ENCODE results near the gene SLC16A5. TPM values are rescaled to one million over a fixed set of nuclear protein-coding genes. Genes with fewer than 3 reads are reported as not detected.

The SLC16A5 gene
- total RNA-seq, 1 experiment from 2014 or later, result 33.8 TPM

- Histone ChIP-seq H3K4me1 (peaks cover 24% of the 10 kb centered on the region), H3K4me3 (ENCODE audit: low read depth, low read length) (no peak overlapping the region), H3K36me3 (ENCODE audit: control insufficient read depth, insufficient read depth, low read length) (peaks cover 3% of the 10 kb centered on the region), H3K9me3 (no peaks in the 10 kb centered on the region), H3K27me3 (replicated peaks; ENCODE audit: control insufficient read depth, insufficient read depth, low read length) (no peaks in the 10 kb centered on the region)
- Mint-ChIP-seq H3K9me3 (ENCODE audit: unreplicated experiment) (no peaks in the 10 kb centered on the region), H3K27me3 (ENCODE audit: insufficient read depth, unreplicated experiment) (no peaks in the 10 kb centered on the region), H3K4me1 (ENCODE audit: low read depth, unreplicated experiment) (peaks cover 25% of the 10 kb centered on the region), H3K36me3 (ENCODE audit: insufficient read depth, unreplicated experiment) (peaks cover 54% of the 10 kb centered on the region), H3K4me3 (ENCODE audit: unreplicated experiment) (no peak overlapping the region), H3K27ac (ENCODE audit: unreplicated experiment) (peak overlapping the region; percentile 95)
- no peak for DNase-seq
- BruUV-seq (replicated peaks), result no TSS peak
- POLR2A ChIA-PET, result no interaction called here
- intact Hi-C loops (cut with micrococcal nuclease; ENCODE audit: unreplicated experiment), result no loop called here
- no peak for TF ChIP-seq CTCF (IDR thresholded peaks at IDR 0.05; ENCODE audit: insufficient read depth in 1 of 2, low read depth in 1 of 2, low read length in 1 of 2, severe bottlenecking in 1 of 2, unreplicated experiment in 1 of 2)
- CTCF ChIA-PET, result interaction anchor here (0.9 to 1.2 kb wide), 3 partner anchors 11 to 21 kb away, joined by 3 to 4 read pairs (median 3); partner anchors contain the start of gene SLC16A5
Observed at GRCh38 chr17:75098861-75099260, 11.1 kb downstream of the SLC16A5 start.

GRCh38 chr17:75099881-75100595, 12.3 kb downstream of the SLC16A5 start:
- peaks cover 3% of the 10 kb centered on the region for H3K36me3 ChIP-seq (ENCODE audit: control insufficient read depth, insufficient read depth, low read length)
- H3K27ac Mint-ChIP-seq (ENCODE audit: unreplicated experiment), result no peak overlapping the region
- TF ChIP-seq CTCF (IDR thresholded peaks at IDR 0.05; ENCODE audit: insufficient read depth in 1 of 2, low read depth in 1 of 2, low read length in 1 of 2, severe bottlenecking in 1 of 2, unreplicated experiment in 1 of 2), result no peak
- H3K27me3 ChIP-seq (replicated peaks; ENCODE audit: control insufficient read depth, insufficient read depth, low read length), result no peaks in the 10 kb centered on the region
- H3K9me3 Mint-ChIP-seq (ENCODE audit: unreplicated experiment), result no peaks in the 10 kb centered on the region
- POLR2A ChIA-PET, result no interaction called here
- no TSS peak for BruUV-seq (replicated peaks)
- peaks cover 19% of the 10 kb centered on the region for H3K4me1 Mint-ChIP-seq (ENCODE audit: low read depth, unreplicated experiment)
- no peaks in the 10 kb centered on the region for H3K9me3 ChIP-seq
- no peak for DNase-seq
- H3K4me3 ChIP-seq (ENCODE audit: low read depth, low read length), result no peak overlapping the region
- H3K4me1 ChIP-seq, result peaks cover 12% of the 10 kb centered on the region
- H3K36me3 Mint-ChIP-seq (ENCODE audit: insufficient read depth, unreplicated experiment), result peaks cover 50% of the 10 kb centered on the region
- intact Hi-C loops (cut with micrococcal nuclease; ENCODE audit: unreplicated experiment), result no loop called here
- CTCF ChIA-PET, result interaction anchor here (0.9 to 1.2 kb wide), 2 partner anchors 14 to 22 kb away, joined by 3 to 4 read pairs; no protein-coding TSS in a partner anchor
- no peaks in the 10 kb centered on the region for H3K27me3 Mint-ChIP-seq (ENCODE audit: insufficient read depth, unreplicated experiment)
- no peak overlapping the region for H3K4me3 Mint-ChIP-seq (ENCODE audit: unreplicated experiment)

- no TSS peak for BruUV-seq (replicated peaks)
Observed at GRCh38 chr17:75102385-75102821, 14.6 kb downstream of the SLC16A5 start.

More at GRCh38 chr17:75102385-75102821, 14.6 kb downstream of the SLC16A5 start:
- Histone ChIP-seq H3K9me3 (no peaks in the 10 kb centered on the region), H3K36me3 (ENCODE audit: control insufficient read depth, insufficient read depth, low read length) (peaks cover 3% of the 10 kb centered on the region), H3K27me3 (replicated peaks; ENCODE audit: control insufficient read depth, insufficient read depth, low read length) (no peaks in the 10 kb centered on the region), H3K4me3 (ENCODE audit: low read depth, low read length) (no peak overlapping the region), H3K4me1 (no peaks in the 10 kb centered on the region)
- H3K27ac Mint-ChIP-seq (ENCODE audit: unreplicated experiment), result no peak overlapping the region
- ChIA-PET CTCF (interaction anchor here (1.4 kb wide), 1 partner anchor 11 kb away, joined by 4 read pairs; no protein-coding TSS in a partner anchor), POLR2A (no interaction called here)
- TF ChIP-seq CTCF (IDR thresholded peaks at IDR 0.05; ENCODE audit: insufficient read depth in 1 of 2, low read depth in 1 of 2, low read length in 1 of 2, severe bottlenecking in 1 of 2, unreplicated experiment in 1 of 2), result no peak
- no peak overlapping the region for H3K4me3 Mint-ChIP-seq (ENCODE audit: unreplicated experiment)
- no peaks in the 10 kb centered on the region for H3K9me3 Mint-ChIP-seq (ENCODE audit: unreplicated experiment)
- peaks cover 7% of the 10 kb centered on the region for H3K4me1 Mint-ChIP-seq (ENCODE audit: low read depth, unreplicated experiment)
- intact Hi-C loops (cut with micrococcal nuclease; ENCODE audit: unreplicated experiment), result no loop called here
- peaks cover 49% of the 10 kb centered on the region for H3K36me3 Mint-ChIP-seq (ENCODE audit: insufficient read depth, unreplicated experiment)
- no peaks in the 10 kb centered on the region for H3K27me3 Mint-ChIP-seq (ENCODE audit: insufficient read depth, unreplicated experiment)
- DNase-seq, result no peak

All from Caco-2 (cell line).